AG10803 (cell line): Measurements from ENCODE around the gene RIC8B.

Experiments
- DNase-seq: peaks from one replicate; pipeline ENCODE4 v3.0.0; 2010; ENCODE audit warnings: low read depth
- H3K4me3 ChIP-seq: 2 replicates; pipeline ENCODE4 v1.5.1; 2011; ENCODE audit warnings: mild to moderate bottlenecking, low read length, control low read depth
- TF ChIP-seq, protein P1 (sequence below): conservative IDR thresholded peaks from 2 replicates; pipeline ENCODE4 v1.5.1; 2011; ENCODE audit warnings: mild to moderate bottlenecking, low read length, control low read depth, inconsistent platforms

RIC8B gene

GRCh38 chr12:106897981-106898901 lies 123.8 kb downstream of the RIC8B start:
- H3K4me3 ChIP-seq = no peak overlapping the region
- DNase-seq = no peak
- TF ChIP-seq, protein P1, sequence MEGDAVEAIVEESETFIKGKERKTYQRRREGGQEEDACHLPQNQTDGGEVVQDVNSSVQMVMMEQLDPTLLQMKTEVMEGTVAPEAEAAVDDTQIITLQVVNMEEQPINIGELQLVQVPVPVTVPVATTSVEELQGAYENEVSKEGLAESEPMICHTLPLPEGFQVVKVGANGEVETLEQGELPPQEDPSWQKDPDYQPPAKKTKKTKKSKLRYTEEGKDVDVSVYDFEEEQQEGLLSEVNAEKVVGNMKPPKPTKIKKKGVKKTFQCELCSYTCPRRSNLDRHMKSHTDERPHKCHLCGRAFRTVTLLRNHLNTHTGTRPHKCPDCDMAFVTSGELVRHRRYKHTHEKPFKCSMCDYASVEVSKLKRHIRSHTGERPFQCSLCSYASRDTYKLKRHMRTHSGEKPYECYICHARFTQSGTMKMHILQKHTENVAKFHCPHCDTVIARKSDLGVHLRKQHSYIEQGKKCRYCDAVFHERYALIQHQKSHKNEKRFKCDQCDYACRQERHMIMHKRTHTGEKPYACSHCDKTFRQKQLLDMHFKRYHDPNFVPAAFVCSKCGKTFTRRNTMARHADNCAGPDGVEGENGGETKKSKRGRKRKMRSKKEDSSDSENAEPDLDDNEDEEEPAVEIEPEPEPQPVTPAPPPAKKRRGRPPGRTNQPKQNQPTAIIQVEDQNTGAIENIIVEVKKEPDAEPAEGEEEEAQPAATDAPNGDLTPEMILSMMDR = no peak

DNA sequence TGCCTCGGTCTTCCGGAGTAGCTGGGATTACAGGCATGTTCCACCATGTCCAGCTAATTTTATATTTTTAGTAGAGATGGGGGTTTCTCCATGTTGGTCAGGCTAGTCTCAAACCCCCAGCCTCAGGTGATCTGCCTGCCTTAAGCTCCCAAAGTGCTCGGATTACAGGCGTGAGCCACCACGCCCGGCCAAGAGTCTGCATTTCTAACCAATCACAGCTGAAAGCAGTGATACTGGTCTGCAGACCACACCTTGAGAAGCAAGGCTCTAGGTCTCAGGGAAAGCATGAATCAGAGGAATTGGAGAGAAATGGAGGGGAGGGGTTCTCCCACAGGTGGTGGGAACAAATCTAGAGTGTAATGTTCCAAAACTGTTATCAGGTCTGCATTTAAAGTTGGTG lies 126.1 kb downstream of the RIC8B start:
- no peak for DNase-seq
- no peak overlapping the region for H3K4me3 ChIP-seq
- TF ChIP-seq, protein P1 = no peak

DNA sequence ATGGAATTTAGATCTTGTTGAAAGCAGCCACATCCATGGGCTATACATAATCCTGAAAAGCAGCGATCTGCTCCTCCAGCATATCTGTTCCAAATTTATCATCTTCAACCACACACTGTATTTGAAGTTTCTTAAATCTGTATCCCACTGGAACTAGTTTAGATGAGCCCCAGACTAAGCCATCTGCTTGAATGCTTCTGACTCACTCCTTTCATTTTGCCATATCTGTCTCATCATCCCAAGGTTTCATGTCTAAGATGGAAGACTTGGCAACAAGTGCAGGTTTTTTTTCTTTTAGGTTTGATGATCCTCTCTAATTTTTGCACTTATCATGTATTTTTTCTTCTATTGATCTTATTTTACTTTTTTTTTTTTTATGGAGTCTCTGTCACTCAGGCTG lies 126.8 kb downstream of the RIC8B start:
- TF ChIP-seq, protein P1 = no peak
- no peak overlapping the region for H3K4me3 ChIP-seq

GRCh38 chr12:106902053-106902452 lies 127.6 kb downstream of the RIC8B start:
- DNase-seq = no peak
- TF ChIP-seq, protein P1 = no peak
- H3K4me3 ChIP-seq = no peak overlapping the region

More for the DNA sequence above, 126.8 kb downstream of the RIC8B start:
- DNase-seq = peak; percentile 11

DNA sequence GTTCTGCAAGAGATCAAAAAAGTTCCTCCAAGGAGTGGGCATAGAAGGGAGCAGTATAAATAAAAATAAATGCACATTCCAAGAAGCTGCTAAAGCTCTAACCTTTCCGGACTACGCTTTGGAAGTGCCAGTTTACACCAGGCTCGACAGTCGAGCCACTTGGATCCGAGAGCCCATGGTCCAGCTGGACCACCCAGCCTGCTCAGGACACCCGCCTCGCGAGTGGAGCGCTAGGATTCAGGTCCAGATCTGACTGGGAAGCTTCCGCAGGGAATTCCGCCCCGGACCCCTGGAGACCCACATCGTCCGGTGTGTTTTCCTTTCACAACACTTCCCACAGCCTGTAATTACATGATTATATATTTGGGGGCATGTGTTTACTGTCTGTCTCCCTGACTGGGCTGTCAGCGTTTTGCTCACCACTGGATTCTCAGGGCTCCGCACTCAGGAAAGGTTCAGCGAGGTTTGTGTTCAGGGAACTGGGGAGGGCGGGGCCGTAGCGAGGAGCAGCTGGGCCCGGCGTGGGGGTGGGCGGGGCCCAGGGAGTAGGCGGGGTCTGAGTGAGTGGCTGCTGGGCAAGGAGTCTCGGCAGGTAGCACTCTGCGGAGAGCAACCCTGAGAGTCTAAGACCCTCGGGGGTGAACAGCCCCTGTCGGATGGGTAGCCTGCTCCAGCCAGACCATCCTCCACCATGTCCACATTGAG lies 128.9 kb downstream of the RIC8B start:
- TF ChIP-seq, protein P1 = no peak
- peak overlapping the region; percentile 58 for H3K4me3 ChIP-seq
- peak; percentile 28 for DNase-seq

DNA sequence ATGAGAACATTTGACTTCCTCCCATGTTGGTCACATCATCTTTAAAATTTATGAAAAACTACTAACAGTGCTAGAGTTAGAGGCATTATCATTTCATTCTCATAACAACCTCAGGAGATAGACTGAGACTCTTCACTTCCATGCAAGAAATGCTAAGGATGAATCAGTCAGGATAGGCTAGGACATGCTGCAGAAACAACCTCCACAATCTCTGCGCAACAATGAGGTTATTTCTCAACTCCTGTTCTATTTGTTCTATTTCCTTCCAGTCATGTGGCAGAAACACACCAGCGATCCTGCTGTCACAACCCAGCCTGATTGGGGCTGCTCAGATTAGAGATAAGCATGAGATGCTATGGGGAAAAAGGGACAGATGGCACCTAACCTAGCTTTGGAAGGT lies 132.2 kb downstream of the RIC8B start:
- DNase-seq = no peak
- TF ChIP-seq, protein P1 = no peak

More for the DNA sequence above, 132.2 kb downstream of the RIC8B start:
- H3K4me3 ChIP-seq = no peak overlapping the region
